ENCODE data around the gene MARCOL. TPM values are rescaled to one million over a fixed set of nuclear protein-coding genes. Genes with fewer than 3 reads are reported as not detected.

The MARCOL gene
- total and polyA plus RNA-seq, 4 experiments from 2014 or later, result not detected

Other genes starting within 250 kb of the MARCOL start
- gene SPINK5, start 174.5 kb upstream of the MARCOL start, total RNA-seq, result not detected
- gene SPINK5, start 174.5 kb upstream of the MARCOL start, polyA plus RNA-seq, result not detected
- gene SPINK14, start 70.0 kb upstream of the MARCOL start, total RNA-seq, result not detected
- not detected for gene SPINK14, start 70.0 kb upstream of the MARCOL start, polyA plus RNA-seq
- not detected for gene SPINK6, start 35.5 kb upstream of the MARCOL start, total RNA-seq
- gene SPINK6, start 35.5 kb upstream of the MARCOL start, polyA plus RNA-seq, result not detected
- gene SPINK13, start 30.3 kb downstream of the MARCOL start, total RNA-seq, result not detected
- not detected for gene SPINK13, start 30.3 kb downstream of the MARCOL start, polyA plus RNA-seq
- gene SPINK7, start 73.9 kb downstream of the MARCOL start, total RNA-seq, result not detected
- gene SPINK7, start 73.9 kb downstream of the MARCOL start, polyA plus RNA-seq, result not detected
- not detected for gene SPINK9, start 97.0 kb downstream of the MARCOL start, total RNA-seq
- not detected for gene SPINK9, start 97.0 kb downstream of the MARCOL start, polyA plus RNA-seq
- gene FBXO38, start 145.4 kb downstream of the MARCOL start, total RNA-seq, result 10 to 100 TPM; 77.3 to 78.3 TPM
- gene FBXO38, start 145.4 kb downstream of the MARCOL start, polyA plus RNA-seq, result 10 to 100 TPM in 1 of 2 donors, 1 to 10 TPM in 1; 7.6 to 24.3 TPM

Measured in CD4-positive, alpha-beta memory T cell (primary cell).